Brain pericyte (primary cell): ENCODE results near the gene ADD3.
"Not testable (repeated sequence)": the region's sequence is repeated elsewhere in the genome, so short reads cannot be mapped to it uniquely, and the experiment has no call there.

Experiments
- DNase-seq: peaks from one replicate; pipeline ENCODE4 v3.0.0-alpha.2; 2012; ENCODE audit warnings: low read depth, low spot score

Gene ADD3

GRCh38 chr10:110103921-110104461, 96.2 kb downstream of the ADD3 start:
- DNase-seq = no peak

- no peak for DNase-seq
Observed at GRCh38 chr10:110105873-110106272, 98.1 kb downstream of the ADD3 start.

GRCh38 chr10:110107430-110107829, 99.6 kb downstream of the ADD3 start:
- DNase-seq = no peak

GRCh38 chr10:110107887-110108286, 100.1 kb downstream of the ADD3 start:
- no peak for DNase-seq

GRCh38 chr10:110109511-110109910, 101.7 kb downstream of the ADD3 start:
- no peak for DNase-seq

- DNase-seq = no peak
Observed at GRCh38 chr10:110110338-110110737, 102.6 kb downstream of the ADD3 start.

- DNase-seq = no peak
Observed at GRCh38 chr10:110113670-110114337, 106.0 kb downstream of the ADD3 start.

GRCh38 chr10:110114668-110115067, 106.9 kb downstream of the ADD3 start:
- not testable (repeated sequence) for DNase-seq

GRCh38 chr10:110115784-110116520, 108.2 kb downstream of the ADD3 start:
- DNase-seq = no peak

- DNase-seq = no peak
Observed at GRCh38 chr10:110118891-110119621, 111.3 kb downstream of the ADD3 start.

GRCh38 chr10:110123594-110123993, 115.8 kb downstream of the ADD3 start:
- DNase-seq = no peak

- no peak for DNase-seq
Observed at GRCh38 chr10:110129490-110129889, 121.7 kb downstream of the ADD3 start.

- no peak for DNase-seq
Observed at GRCh38 chr10:110134917-110135316, 127.1 kb downstream of the ADD3 start.

GRCh38 chr10:110135836-110136235, 128.1 kb downstream of the ADD3 start:
- not testable (repeated sequence) for DNase-seq

GRCh38 chr10:110137142-110137545, 129.4 kb downstream of the ADD3 start:
- peak; percentile 54 for DNase-seq

- peak; percentile 15 for DNase-seq
Observed at GRCh38 chr10:110138197-110138812, 130.5 kb downstream of the ADD3 start.

GRCh38 chr10:110141185-110141584, 133.4 kb downstream of the ADD3 start:
- DNase-seq = no peak

- DNase-seq = no peak
Observed at GRCh38 chr10:110141871-110142635, 134.3 kb downstream of the ADD3 start.

- DNase-seq = no peak
Observed at GRCh38 chr10:110142965-110143364, 135.2 kb downstream of the ADD3 start.

- no peak for DNase-seq
Observed at GRCh38 chr10:110144507-110144906, 136.7 kb downstream of the ADD3 start.

- no peak for DNase-seq
Observed at GRCh38 chr10:110147961-110148360, 140.2 kb downstream of the ADD3 start.
